HG03095 (cell line): Measurements from ENCODE around the gene PIWIL4.
"Not testable (repeated sequence)": the region's sequence is repeated elsewhere in the genome, so short reads cannot be mapped to it uniquely, and the experiment has no call there.

Experiments used
- ATAC-seq: cut with Tn5 transposase; IDR thresholded peaks from one replicate; pipeline ENCODE4 v1.9.1; 2021; ENCODE audit warnings: moderate library complexity; ENCODE audit not compliant: unreplicated experiment

PIWIL4 gene

GRCh38 chr11:94632356-94632755 is 65.2 kb downstream of the PIWIL4 start:
- ATAC-seq = no peak

- ATAC-seq = no peak
Observed at GRCh38 chr11:94635072-94635471, 67.9 kb downstream of the PIWIL4 start.

- no peak for ATAC-seq
Observed at GRCh38 chr11:94636388-94636949, 69.3 kb downstream of the PIWIL4 start.

DNA sequence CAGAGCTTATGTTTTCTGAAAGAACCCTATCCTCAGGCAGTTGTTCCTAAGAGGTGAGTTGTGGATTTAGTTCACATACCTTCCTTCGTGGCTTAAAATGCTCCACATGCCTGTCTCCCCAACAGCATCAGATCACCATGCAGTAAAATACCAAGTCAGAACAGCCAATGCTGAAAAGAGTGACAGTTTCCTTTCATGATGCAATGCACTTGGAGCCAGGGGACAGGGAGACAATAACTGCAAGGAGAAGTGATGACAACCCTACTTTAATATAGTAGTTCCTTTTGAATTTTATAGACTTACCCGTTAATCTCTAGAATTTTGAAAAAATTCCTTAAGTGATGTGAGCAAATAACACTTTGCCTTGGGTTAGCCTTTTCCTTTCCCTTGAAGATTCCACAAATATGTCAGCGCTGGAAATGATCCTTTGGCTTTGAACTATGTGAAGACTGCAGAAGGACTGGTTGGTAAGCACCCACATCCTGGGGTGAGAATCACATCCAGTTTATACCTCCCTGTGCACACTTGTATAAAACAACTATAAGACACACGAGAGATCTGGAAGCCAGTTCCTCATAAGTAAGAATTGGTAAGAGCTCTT is 71.2 kb downstream of the PIWIL4 start:
- peak; percentile 16 for ATAC-seq

DNA sequence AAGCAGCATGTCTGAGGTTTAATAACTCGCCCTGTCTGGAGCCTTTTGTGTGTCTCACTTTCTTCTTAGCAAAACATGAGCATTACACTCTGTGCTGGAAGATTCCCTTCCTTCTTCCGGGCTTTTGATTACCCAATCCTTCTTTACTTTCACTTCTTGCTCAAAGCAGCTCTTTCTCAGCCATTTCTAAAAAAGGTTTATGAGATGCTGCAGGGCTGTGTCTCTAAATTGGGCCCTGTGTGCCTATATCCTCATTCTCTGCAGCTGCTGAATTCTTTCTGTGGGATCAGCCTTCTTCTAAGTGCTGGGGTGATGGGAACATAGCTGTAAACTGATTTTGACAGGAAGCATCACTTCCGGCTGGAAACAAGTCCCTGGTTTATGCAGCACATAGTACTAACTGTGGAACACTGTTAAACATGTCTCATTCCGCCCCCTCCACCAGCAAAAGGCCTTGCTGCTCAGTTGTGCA is 71.8 kb downstream of the PIWIL4 start:
- ATAC-seq = peak; percentile 54

DNA sequence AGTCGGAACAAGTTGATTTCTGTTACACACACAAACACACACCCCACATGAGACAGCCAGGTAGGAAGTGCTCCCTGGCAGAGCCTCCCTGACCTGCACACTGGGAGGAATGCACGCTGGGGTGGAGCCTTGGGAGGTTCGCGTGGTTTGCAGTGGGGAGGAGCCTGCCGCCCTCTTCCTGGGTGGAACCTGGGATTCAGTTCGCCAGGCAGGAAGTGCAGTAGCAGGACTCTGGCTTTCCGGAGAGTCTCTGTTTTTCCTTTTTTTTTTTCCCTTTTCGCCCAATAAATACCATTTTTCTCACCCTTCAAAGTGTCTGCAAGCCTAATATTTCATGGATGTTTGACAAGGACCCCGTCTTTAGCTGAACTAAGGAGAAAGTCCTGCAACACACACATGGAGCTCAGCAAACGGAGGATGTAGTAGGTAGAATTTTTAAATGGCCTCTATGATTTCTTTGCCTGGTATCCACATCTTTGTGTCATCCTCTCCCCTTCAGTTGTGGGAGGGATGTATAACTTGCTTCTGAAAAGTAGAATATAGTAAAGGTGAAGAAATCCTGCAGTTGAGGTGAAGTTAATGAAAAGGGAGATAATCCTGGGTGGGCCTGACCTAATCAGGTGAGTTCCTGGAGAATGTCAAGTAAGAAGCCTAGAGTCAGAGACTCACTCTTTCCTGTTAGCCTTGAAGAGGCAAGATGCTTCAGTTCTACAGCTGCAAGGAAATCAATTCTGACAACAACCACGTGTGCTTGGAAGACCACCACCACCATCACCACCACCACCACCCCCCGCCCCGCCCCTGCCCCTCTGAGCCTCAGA is 72.9 kb downstream of the PIWIL4 start:
- ATAC-seq = no peak

GRCh38 chr11:94641167-94641761 is 74.1 kb downstream of the PIWIL4 start:
- no peak for ATAC-seq

DNA sequence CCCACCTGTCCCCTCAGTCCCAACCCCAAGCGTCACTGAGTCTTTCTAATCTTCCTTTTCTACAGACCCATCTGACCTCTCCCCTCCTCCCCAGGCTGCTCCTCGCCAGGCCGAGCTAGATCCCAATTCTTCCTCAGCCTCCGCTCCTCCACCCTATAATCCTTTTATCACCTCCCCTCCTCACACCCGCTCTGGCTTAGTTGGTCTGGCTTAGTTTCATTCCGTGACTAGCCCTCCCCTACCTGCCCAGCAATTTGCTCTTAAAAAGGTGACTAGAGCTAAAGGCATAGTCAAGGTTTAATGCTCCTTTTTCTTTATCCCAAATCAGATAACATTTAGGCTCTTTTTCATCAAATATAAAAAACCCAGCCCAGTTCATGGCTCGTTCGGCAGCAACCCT is 76.0 kb downstream of the PIWIL4 start:
- ATAC-seq = not testable (repeated sequence)

DNA sequence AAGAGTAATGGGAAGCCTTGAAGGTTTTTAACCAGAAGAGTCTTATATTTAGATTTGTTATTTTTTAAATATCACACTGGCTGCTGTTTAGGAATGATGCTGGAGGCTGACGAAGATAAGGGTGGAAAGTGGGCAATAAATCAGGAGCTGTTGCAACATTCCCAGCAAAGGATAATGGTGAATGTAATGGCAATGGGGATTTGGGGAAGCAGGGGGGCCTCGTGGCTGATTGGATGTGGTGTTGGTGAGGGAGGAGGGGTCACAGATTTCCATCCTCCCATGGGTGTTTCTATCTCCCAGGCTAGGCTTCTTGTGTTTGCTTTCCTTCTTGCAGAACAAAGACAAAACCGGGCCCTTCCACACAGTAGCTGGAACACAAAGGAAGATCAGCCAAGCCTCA is 80.8 kb downstream of the PIWIL4 start:
- ATAC-seq = no peak

GRCh38 chr11:94648789-94649188 is 81.6 kb downstream of the PIWIL4 start:
- ATAC-seq = no peak

GRCh38 chr11:94649254-94649653 is 82.1 kb downstream of the PIWIL4 start:
- ATAC-seq = no peak

DNA sequence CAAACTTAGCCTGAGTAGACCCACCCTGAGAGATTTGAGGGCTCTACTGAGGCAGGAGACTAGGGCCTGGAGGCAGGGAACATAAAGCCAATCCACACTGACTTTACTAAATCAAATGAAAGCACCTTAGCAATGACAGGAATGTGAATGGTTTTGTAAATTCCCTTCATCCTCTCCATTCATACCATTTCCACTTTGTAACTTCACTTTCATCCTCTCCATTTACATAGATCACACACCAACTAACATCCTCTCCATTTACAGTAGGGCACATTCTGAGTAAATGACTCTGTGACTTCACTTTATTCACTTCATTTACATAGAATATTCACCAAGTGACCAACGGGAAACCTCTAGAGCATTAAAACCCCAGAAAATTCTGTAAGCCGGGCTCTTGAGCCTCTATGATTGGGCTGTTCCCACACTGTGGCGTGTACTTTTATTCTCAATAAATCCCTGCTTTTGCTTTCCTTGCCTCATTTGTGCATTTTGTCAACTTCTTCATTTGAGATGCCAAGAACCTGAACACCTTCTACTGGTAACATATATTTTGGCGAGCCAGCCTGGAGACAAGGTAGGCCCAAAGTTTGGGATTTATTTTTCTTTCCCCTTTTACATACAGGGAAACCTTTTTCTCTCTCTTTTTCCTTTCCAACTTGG is 82.9 kb downstream of the PIWIL4 start:
- no peak for ATAC-seq

- ATAC-seq = no peak
Observed at GRCh38 chr11:94650756-94651155, 83.6 kb downstream of the PIWIL4 start.

GRCh38 chr11:94652735-94653284 is 85.6 kb downstream of the PIWIL4 start:
- no peak for ATAC-seq

DNA sequence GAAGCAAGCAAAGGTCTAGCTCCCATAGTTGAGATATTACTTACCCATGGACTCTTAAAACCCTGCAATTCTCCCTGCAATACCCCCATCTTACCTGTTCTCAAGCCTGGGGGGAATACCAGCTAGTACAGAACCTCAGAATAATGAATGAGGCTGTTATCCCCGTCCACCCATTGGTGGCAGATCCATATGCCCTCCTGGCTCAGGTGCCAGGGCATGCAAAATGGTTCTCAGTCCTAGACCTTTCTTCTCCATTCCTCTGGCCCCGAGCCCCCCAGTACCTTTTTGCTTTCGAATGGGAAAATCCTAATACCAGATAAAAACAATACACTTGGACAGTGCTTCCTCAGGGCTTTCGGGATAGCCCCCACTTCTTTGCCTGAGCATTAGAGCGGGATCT is 86.4 kb downstream of the PIWIL4 start:
- no peak for ATAC-seq

- no peak for ATAC-seq
Observed at GRCh38 chr11:94654201-94654600, 87.0 kb downstream of the PIWIL4 start.

DNA sequence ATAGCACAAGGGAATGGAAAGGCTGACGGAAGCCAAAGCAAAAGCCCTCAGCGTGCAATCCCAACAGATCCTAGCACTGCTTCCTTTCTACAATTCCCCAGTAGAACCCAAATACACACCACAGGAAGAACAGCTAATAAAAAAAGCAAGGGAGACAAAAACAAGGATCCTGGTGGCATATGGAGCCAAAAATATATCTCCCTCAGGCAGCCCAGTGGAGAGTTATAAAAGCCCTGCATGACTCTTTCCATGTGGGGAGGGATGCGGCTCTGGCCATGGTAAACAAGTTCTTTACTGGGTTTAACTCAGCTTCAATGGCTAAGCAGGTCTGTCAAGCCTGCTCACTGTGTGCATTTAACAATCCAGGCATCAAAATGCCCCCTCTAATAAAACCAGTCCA is 88.1 kb downstream of the PIWIL4 start:
- no peak for ATAC-seq

DNA sequence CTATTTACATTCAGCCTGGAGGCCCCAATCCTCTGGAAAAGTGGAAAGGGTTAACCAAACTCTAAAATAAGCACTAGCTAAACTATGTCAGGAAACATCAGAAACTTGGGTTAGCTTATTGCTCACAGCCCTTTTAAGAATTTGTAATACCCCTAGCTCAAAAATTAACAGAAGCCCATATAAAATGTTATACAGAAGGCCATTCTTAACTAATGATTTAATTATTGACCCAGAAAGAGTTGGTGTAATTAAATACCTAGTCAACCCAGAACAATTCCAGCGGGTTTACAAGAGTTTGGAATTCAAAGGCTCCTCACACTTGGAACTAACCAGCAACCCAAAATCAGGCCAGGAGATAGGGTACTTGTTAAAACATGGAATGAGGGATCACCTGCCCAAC is 88.8 kb downstream of the PIWIL4 start:
- ATAC-seq = no peak

- no peak for ATAC-seq
Observed at GRCh38 chr11:94656968-94657367, 89.8 kb downstream of the PIWIL4 start.

GRCh38 chr11:94657629-94658028 is 90.5 kb downstream of the PIWIL4 start:
- ATAC-seq = no peak

- ATAC-seq = no peak
Observed at GRCh38 chr11:94658386-94658785, 91.2 kb downstream of the PIWIL4 start.
